ENCODE data around the gene ST6GALNAC5.

Gene ST6GALNAC5

GRCh38 chr1:76949503-76949902 is 82.2 kb downstream of the ST6GALNAC5 start:
- H2AFZ ChIP-seq (ENCODE audit: low read length) = no peak overlapping the region
- H3K9me2 ChIP-seq (replicated peaks; ENCODE audit: low read depth, low read length) = no peaks in the 10 kb centered on the region
- no peak overlapping the region for H3K9ac ChIP-seq (ENCODE audit: low read depth, low read length, poor library complexity, severe bottlenecking)
- no peak overlapping the region for H3K4me3 ChIP-seq (ENCODE audit: low read length, poor library complexity, severe bottlenecking)
- H3K4me2 ChIP-seq (ENCODE audit: low read depth, low read length, poor library complexity, severe bottlenecking) = no peak overlapping the region
- H3K4me1 ChIP-seq (ENCODE audit: insufficient read depth, low read length, poor library complexity, severe bottlenecking) = no peaks in the 10 kb centered on the region
- no peaks in the 10 kb centered on the region for H3K9me3 ChIP-seq (ENCODE audit: insufficient read depth, low read depth, low read length)
- no peaks in the 10 kb centered on the region for H3K79me2 ChIP-seq (ENCODE audit: insufficient read depth, low read length)
- H3K36me3 ChIP-seq (ENCODE audit: insufficient read depth, low read length) = no peaks in the 10 kb centered on the region
- no peak for TF ChIP-seq EZH2phosphoT487 (IDR thresholded peaks at IDR 0.05; ENCODE audit: borderline replicate concordance)
- no peak for TF ChIP-seq CTCF (conservative IDR thresholded peaks at IDR 0.05; ENCODE audit: low read length)
- no peaks in the 10 kb centered on the region for H3K27me3 ChIP-seq (ENCODE audit: insufficient read depth, low read length, poor library complexity, severe bottlenecking)
- H3F3A ChIP-seq (ENCODE audit: low read depth) = no peaks in the 10 kb centered on the region
- no peaks in the 10 kb centered on the region for H4K20me1 ChIP-seq (ENCODE audit: insufficient read depth, low read length, poor library complexity, severe bottlenecking)

- TF ChIP-seq EZH2phosphoT487 (IDR thresholded peaks at IDR 0.05; ENCODE audit: borderline replicate concordance) = no peak
- no peak for TF ChIP-seq CTCF (conservative IDR thresholded peaks at IDR 0.05; ENCODE audit: low read length)
These were observed 83.0 kb downstream of the ST6GALNAC5 start for GRCh38 chr1:76950306-76950705.

DNA sequence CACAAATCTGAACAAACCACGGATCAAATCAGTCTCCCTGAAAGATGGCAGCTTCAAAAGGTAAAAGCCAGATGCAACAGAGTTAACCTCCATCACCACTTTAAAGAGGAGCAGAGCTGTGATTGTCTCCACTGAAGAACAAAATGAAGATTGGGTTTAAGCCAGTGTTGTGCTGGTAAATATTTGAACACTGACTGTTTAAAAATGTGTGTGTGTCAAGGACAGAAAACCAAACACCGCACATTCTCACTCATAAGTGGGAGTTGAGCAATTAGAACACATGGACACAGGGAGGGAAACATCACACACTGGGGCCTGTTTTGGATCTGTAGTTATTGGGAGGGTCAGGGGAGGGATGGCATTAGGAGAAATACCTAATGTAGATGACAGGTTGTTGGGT is 83.9 kb downstream of the ST6GALNAC5 start:
- no peaks in the 10 kb centered on the region for H3K4me1 ChIP-seq (ENCODE audit: insufficient read depth, low read length, poor library complexity, severe bottlenecking)
- H3K9me2 ChIP-seq (replicated peaks; ENCODE audit: low read depth, low read length) = no peaks in the 10 kb centered on the region
- no peak overlapping the region for H2AFZ ChIP-seq (ENCODE audit: low read length)
- H3K4me3 ChIP-seq (ENCODE audit: low read length, poor library complexity, severe bottlenecking) = no peak overlapping the region
- no peaks in the 10 kb centered on the region for H3K36me3 ChIP-seq (ENCODE audit: insufficient read depth, low read length)
- no peaks in the 10 kb centered on the region for H3K9me3 ChIP-seq (ENCODE audit: insufficient read depth, low read depth, low read length)
- TF ChIP-seq CTCF (conservative IDR thresholded peaks at IDR 0.05; ENCODE audit: low read length) (no peak), EZH2phosphoT487 (IDR thresholded peaks at IDR 0.05; ENCODE audit: borderline replicate concordance) (no peak)
- no peaks in the 10 kb centered on the region for H3F3A ChIP-seq (ENCODE audit: low read depth)
- H3K4me2 ChIP-seq (ENCODE audit: low read depth, low read length, poor library complexity, severe bottlenecking) = no peak overlapping the region
- no peaks in the 10 kb centered on the region for H3K27me3 ChIP-seq (ENCODE audit: insufficient read depth, low read length, poor library complexity, severe bottlenecking)
- H3K79me2 ChIP-seq (ENCODE audit: insufficient read depth, low read length) = no peaks in the 10 kb centered on the region
- H4K20me1 ChIP-seq (ENCODE audit: insufficient read depth, low read length, poor library complexity, severe bottlenecking) = no peaks in the 10 kb centered on the region
- H3K9ac ChIP-seq (ENCODE audit: low read depth, low read length, poor library complexity, severe bottlenecking) = no peak overlapping the region

More at GRCh38 chr1:76950306-76950705, 83.0 kb downstream of the ST6GALNAC5 start:
- Histone ChIP-seq H3F3A (ENCODE audit: low read depth) (no peaks in the 10 kb centered on the region), H3K4me1 (ENCODE audit: insufficient read depth, low read length, poor library complexity, severe bottlenecking) (no peaks in the 10 kb centered on the region), H3K9me2 (replicated peaks; ENCODE audit: low read depth, low read length) (no peaks in the 10 kb centered on the region), H3K4me2 (ENCODE audit: low read depth, low read length, poor library complexity, severe bottlenecking) (no peak overlapping the region), H2AFZ (ENCODE audit: low read length) (no peak overlapping the region), H3K27me3 (ENCODE audit: insufficient read depth, low read length, poor library complexity, severe bottlenecking) (no peaks in the 10 kb centered on the region), H3K79me2 (ENCODE audit: insufficient read depth, low read length) (no peaks in the 10 kb centered on the region), H4K20me1 (ENCODE audit: insufficient read depth, low read length, poor library complexity, severe bottlenecking) (no peaks in the 10 kb centered on the region), H3K4me3 (ENCODE audit: low read length, poor library complexity, severe bottlenecking) (no peak overlapping the region), H3K9ac (ENCODE audit: low read depth, low read length, poor library complexity, severe bottlenecking) (no peak overlapping the region), H3K36me3 (ENCODE audit: insufficient read depth, low read length) (no peaks in the 10 kb centered on the region), H3K9me3 (ENCODE audit: insufficient read depth, low read depth, low read length) (no peaks in the 10 kb centered on the region)
